NT2/D1 (cell line): ENCODE results near the gene FEZF2.

Experiments used
- DNase-seq: peaks from one replicate; pipeline ENCODE4 v3.0.0-alpha.2; 2011; ENCODE audit warnings: low read depth, low spot score
- H3K27me3 ChIP-seq: 2 replicates; pipeline ENCODE4 v1.6.0; 2011; ENCODE audit warnings: mild to moderate bottlenecking; ENCODE audit not compliant: insufficient read length, insufficient read depth
- H3K36me3 ChIP-seq: 2 replicates; pipeline ENCODE4 v1.6.1; 2011; ENCODE audit warnings: mild to moderate bottlenecking, low read length, mixed read lengths; ENCODE audit not compliant: insufficient read depth, insufficient read length
- H3K4me1 ChIP-seq: 2 replicates; pipeline ENCODE4 v1.5.1; 2011; ENCODE audit not compliant: insufficient read depth, insufficient read length
- H3K4me3 ChIP-seq: 2 replicates; pipeline ENCODE4 v1.5.1; 2011; ENCODE audit warnings: low read depth; ENCODE audit not compliant: insufficient read length
- H3K9ac ChIP-seq: 2 replicates; pipeline ENCODE4 v1.6.0; 2011; ENCODE audit warnings: low read depth; ENCODE audit not compliant: insufficient read length
- H3K9me3 ChIP-seq: 2 replicates; pipeline ENCODE4 v1.5.1; 2011; ENCODE audit warnings: mild to moderate bottlenecking, low read length; ENCODE audit not compliant: insufficient read depth
- SUZ12 ChIP-seq: IDR thresholded peaks from 2 replicates; pipeline ENCODE4 v1.6.1; 2011; ENCODE audit not compliant: insufficient read length, insufficient read depth; ENCODE audit errors: extremely low read depth
- YY1 ChIP-seq: IDR thresholded peaks from 2 replicates; pipeline ENCODE4 v1.6.1; 2011; ENCODE audit not compliant: insufficient read length, insufficient read depth
- ZNF274 ChIP-seq: IDR thresholded peaks from 2 replicates; pipeline ENCODE4 v1.6.1; 2011; ENCODE audit warnings: mild to moderate bottlenecking, low read depth, low read length

The FEZF2 gene

DNA sequence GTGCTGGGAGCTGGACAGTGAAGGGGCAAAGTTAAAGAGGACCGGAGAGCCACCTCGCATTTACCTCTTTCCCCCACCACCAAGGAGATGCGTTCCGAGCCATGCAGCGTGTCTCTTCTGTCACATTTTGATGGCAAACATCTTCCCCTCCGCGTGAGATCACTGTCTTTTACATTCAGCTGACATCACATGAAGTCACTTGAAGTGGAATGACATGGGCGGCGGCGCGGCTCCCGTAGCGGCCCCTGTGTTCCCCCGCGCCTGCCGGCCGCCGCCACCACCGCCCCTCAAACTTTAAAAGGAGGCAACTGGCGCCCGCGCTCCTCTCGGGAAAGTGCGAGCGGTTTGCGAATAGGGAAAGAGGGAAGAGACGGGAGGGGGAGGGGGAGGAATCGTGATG is at the start of gene FEZF2:
Gene FEZF2, minus strand, starts transcription at position 336 of the 400 bp plus-strand sequence. CDS start 682 bp downstream, outside the sequence.
- Histone ChIP-seq H3K36me3 (no peaks in the 10 kb centered on the region), H3K9me3 (no peaks in the 10 kb centered on the region), H3K9ac (peak within 1 kb of the TSS; percentile 32), H3K4me1 (peaks cover 19% of the 10 kb centered on the region), H3K4me3 (peak within 1 kb of the TSS; percentile 21), H3K27me3 (peaks cover 100% of the 10 kb centered on the region)
- DNase-seq = no peak
- TF ChIP-seq YY1 (no peak), SUZ12 (no peak), ZNF274 (no peak)

DNA sequence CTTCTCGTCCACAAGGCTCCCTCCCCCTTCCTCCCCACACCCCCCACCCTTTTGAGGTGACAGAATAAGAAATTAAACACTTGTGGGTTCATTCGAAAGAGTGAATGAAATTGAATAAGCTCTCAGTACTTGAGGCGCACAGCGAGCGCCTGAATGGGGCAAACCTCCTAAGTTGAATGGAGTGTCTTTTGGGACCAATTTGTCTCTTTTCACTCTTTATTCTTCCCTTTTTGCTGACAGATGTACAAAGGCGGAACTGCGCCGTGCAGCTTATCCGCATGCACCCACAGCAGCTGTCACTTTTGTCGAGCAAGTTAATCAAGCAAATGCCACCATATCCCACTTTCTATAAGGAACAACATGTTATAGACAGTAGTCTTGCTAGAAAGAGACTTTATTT is 47.9 kb upstream of the FEZF2 start:
- no peak for DNase-seq
- no peak overlapping the region for H3K9ac ChIP-seq
- H3K36me3 ChIP-seq = no peaks in the 10 kb centered on the region
- no peaks in the 10 kb centered on the region for H3K4me1 ChIP-seq
- H3K9me3 ChIP-seq = no peaks in the 10 kb centered on the region
- peaks cover 74% of the 10 kb centered on the region for H3K27me3 ChIP-seq
- no peak for TF ChIP-seq SUZ12
- TF ChIP-seq YY1 = no peak
- TF ChIP-seq ZNF274 = no peak
- no peak overlapping the region for H3K4me3 ChIP-seq

DNA sequence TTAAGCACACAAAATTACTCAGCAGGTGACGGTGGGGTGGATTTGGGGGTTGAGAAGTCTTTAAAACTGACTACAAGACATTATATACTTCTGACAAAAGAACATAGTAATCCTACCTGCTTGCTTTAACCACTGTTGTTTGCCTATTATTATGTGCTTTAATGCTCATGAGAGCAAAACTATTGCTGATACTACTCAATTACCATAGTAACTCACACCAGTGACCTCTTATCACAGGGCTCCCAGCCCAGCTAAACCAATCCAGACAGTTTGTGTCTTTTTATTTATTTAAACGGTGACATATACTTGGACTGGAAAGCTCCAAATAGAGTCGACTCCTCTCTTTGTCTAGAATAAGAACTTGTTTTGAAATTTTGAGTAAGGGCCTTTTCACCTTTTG is 42.8 kb upstream of the FEZF2 start:
- no peaks in the 10 kb centered on the region for H3K9me3 ChIP-seq
- H3K4me3 ChIP-seq = no peak overlapping the region
- H3K9ac ChIP-seq = no peak overlapping the region
- TF ChIP-seq SUZ12 (no peak), YY1 (no peak)
- DNase-seq = no peak
- no peaks in the 10 kb centered on the region for H3K4me1 ChIP-seq
- H3K27me3 ChIP-seq = peaks cover 87% of the 10 kb centered on the region
- H3K36me3 ChIP-seq = no peaks in the 10 kb centered on the region

DNA sequence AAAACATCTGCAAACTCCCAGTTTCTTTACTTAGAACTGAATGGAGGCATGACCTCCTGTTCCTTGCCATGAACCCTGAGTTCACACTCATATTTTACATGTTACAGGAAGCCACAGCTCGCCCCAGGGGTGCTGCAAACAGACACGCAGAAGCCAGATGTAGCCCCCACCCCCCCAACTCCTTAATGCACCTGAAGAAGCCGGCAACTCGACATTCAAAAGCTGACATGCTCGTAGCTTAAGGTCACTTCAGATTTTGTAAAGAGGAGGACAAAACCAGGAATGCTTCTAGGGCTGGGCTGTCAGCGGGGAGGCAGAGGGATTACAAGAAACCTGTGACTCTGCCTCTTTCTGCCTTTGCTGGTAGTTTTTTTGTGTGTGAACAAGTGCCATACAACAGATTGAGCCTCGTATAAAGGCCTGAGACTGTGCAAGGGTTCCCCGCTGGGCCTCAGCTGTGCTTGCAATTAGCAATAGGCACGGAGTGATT is 42.0 kb upstream of the FEZF2 start:
- Histone ChIP-seq H3K4me3 (no peak overlapping the region), H3K27me3 (peaks cover 84% of the 10 kb centered on the region), H3K9me3 (no peaks in the 10 kb centered on the region), H3K36me3 (no peaks in the 10 kb centered on the region), H3K9ac (no peak overlapping the region), H3K4me1 (no peaks in the 10 kb centered on the region)
- TF ChIP-seq ZNF274 (no peak), YY1 (no peak), SUZ12 (no peak)
- peak; percentile 93 for DNase-seq

DNA sequence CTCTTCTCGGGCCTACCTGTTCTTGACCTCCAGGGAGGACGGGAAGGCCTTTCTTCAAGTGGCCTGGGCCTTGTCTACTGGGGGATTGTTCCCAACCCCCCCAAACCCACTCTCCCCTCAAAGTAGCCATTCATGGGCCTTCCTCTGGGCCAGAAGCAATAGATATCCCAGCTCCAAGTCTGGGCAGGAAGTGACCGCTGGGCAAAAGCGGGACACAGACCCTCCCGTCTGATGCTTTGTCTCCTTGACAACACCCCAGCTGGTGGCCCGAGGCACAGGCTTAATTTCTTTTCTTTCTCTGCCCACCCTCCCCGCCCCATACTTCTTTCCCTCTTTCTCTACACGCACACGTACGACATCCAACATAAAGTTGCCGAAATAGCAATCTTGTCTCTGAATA is 41.4 kb upstream of the FEZF2 start:
- no peaks in the 10 kb centered on the region for H3K4me1 ChIP-seq
- no peak overlapping the region for H3K4me3 ChIP-seq
- no peak overlapping the region for H3K9ac ChIP-seq
- H3K27me3 ChIP-seq = peaks cover 80% of the 10 kb centered on the region
- peak; percentile 59 for DNase-seq
- no peaks in the 10 kb centered on the region for H3K36me3 ChIP-seq
- no peaks in the 10 kb centered on the region for H3K9me3 ChIP-seq
- no peak for TF ChIP-seq SUZ12
- no peak for TF ChIP-seq YY1

DNA sequence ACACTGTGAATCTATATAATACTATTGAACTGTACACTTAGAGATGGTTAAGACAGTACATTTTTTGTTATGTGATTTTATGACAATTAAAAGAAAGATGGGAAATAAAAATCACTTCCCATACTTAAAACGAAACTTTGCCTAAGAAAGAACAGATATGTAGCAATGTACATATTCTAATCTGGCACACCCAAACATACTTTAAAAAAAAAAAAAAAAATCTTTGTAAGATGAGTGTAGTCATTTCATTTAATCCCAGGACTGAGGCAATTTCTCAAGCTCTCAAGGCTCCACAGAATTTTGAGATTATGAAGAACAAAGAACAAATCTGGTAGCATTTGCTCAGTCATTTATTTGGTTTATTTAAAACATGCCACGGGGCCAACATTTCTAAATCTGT is 40.3 kb upstream of the FEZF2 start:
- H3K27me3 ChIP-seq = peaks cover 79% of the 10 kb centered on the region
- no peaks in the 10 kb centered on the region for H3K9me3 ChIP-seq
- H3K4me3 ChIP-seq = no peak overlapping the region
- TF ChIP-seq ZNF274 (no peak), SUZ12 (no peak), YY1 (no peak)
- no peak for DNase-seq
- H3K4me1 ChIP-seq = no peaks in the 10 kb centered on the region
- H3K36me3 ChIP-seq = no peaks in the 10 kb centered on the region
- H3K9ac ChIP-seq = no peak overlapping the region

DNA sequence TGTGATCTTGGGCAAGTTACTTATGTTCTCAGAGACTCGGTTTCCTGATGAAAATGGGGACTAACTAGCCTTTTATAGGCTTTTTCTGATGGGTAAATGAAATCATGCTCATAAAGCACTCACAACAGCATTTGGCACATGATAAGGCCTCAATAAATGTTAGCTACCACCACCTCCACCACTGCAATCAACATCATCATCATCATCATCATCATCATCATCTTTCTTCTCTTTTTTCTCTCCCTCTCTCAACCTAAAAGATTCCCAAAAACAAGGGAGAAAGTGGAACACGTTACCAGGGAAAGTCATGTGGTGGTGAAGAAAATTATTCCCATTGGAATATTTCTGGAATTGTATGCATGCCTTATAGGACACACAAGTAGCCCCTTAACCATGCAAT is 33.6 kb upstream of the FEZF2 start:
- no peak overlapping the region for H3K4me3 ChIP-seq
- peaks cover 52% of the 10 kb centered on the region for H3K27me3 ChIP-seq
- H3K9me3 ChIP-seq = no peaks in the 10 kb centered on the region
- H3K4me1 ChIP-seq = no peaks in the 10 kb centered on the region
- no peak overlapping the region for H3K9ac ChIP-seq
- no peaks in the 10 kb centered on the region for H3K36me3 ChIP-seq
- TF ChIP-seq SUZ12 (no peak), ZNF274 (no peak), YY1 (no peak)
- DNase-seq = no peak

DNA sequence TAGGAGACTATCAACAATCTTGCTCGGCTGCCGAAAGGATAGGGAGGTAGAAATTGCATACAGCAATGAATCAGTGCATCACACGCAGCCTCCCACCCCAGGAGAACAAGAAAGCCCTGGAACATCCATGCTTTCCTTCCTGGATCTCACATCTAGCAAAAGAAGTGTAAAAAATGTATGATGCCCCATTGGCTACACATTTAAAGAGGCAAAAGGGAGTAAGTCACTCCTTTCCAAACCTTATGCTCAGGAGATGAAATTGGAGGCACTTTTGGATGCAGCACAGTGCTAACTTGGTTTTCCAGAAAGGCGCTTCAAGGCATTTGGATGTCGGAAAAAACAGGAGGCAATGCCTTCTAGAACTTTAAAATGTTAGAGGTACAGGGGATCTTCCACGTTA is 32.2 kb upstream of the FEZF2 start:
- peaks cover 41% of the 10 kb centered on the region for H3K27me3 ChIP-seq
- no peaks in the 10 kb centered on the region for H3K9me3 ChIP-seq
- H3K9ac ChIP-seq = no peak overlapping the region
- H3K4me1 ChIP-seq = no peaks in the 10 kb centered on the region
- no peak overlapping the region for H3K4me3 ChIP-seq
- no peaks in the 10 kb centered on the region for H3K36me3 ChIP-seq
- TF ChIP-seq YY1 (no peak), SUZ12 (no peak), ZNF274 (no peak)
- no peak for DNase-seq
